ENCODE results near the gene TTLL10.

Gene TTLL10, protein sequence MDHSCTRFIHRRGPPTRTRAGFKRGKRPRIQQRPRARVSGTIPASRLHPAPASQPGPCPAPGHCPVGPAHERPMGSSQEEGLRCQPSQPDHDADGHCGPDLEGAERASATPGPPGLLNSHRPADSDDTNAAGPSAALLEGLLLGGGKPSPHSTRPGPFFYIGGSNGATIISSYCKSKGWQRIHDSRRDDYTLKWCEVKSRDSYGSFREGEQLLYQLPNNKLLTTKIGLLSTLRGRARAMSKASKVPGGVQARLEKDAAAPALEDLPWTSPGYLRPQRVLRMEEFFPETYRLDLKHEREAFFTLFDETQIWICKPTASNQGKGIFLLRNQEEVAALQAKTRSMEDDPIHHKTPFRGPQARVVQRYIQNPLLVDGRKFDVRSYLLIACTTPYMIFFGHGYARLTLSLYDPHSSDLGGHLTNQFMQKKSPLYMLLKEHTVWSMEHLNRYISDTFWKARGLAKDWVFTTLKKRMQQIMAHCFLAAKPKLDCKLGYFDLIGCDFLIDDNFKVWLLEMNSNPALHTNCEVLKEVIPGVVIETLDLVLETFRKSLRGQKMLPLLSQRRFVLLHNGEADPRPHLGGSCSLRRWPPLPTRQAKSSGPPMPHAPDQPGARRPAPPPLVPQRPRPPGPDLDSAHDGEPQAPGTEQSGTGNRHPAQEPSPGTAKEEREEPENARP

DNA sequence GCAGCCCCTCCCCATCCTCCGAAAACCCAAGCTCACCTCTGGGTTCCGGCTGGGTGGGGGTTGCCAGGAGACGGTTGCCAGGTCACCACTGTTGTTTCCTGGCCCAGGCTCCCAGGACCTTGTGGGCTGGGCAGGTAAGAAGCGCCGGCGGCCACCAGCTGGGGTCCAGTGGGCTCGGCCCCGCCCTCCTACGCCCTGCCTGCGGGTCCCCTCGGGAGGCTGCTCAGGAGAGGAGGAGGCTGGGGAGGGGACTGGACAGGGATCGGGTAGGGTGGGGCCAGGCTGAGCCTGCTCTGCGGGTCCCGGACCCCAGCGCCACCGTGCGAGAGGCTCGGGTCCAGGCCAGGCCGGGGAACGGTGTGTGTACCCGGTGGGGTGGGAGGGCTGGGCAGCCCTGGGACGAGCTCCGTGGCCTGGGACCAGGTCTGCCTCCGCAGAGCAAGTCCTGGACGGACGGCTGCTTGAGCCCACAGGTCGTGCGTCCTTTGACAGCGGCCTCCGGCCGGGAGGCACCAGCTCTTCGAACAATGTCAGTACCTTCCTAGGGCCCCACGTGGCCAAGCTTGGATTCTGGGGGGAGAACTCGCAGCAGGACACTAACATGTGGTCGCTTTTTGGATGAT lies at the start of gene TTLL10:
Gene TTLL10, plus strand, starts transcription at position 88 of the 623 bp plus-strand sequence. CDS start 5,336 bp downstream, outside the sequence.
- DNase-seq = no peak

DNA sequence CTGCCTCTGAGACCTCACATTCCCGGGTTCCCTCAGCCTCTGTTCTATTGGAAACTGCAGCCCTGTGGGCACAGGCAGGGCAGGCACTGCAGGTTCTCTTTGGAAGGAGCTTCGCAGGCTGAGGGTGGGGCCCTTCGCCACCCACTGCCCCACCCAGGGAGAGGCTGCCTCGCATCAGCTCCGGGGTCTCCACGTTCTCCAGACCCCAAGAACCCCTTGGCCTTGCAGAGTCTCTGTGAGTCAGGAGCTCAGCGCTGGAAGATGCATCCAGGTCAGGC lies 49.2 kb upstream of the TTLL10 start:
- DNase-seq = no peak

DNA sequence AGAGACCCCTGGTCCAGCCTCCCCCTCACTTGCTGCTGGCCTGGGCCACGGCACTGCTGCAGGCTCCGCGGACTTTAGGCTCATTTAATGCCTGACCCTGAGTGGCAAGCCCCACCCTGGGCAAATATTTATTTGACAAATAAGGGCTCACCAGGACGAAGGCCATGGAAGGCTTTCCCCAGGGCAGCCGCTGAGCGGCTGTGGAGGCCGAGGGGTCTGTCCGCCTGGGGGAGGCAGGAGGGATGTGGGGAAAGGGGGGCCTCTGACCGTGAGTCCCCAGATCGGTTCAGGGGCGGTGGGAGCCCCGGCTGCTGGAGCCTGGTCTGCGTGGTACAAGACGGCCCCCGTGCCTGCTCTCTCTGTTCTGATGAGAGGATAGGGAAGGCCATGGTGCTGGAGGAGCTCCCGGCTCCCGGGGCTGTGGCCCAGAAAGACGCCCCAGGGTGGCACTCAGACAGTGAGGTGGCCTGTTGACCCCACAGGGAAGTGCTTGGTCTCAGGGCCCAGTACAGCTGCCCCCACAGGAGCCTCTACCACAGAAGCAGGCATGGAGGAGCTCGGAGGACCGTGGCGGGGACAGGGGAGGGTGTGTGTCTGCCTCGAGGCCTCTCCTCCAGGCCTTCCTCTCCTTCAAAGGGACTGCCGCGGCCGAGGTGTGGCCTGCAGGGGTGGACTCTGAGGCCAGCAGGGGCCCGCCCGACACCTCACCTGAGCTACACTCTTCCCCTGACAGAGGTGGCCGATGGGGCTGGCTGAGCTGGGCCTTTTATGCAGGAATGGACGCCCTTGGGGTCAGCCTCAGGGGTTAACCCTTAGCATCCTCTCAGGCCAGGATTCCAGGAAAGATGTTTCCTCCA lies 48.7 kb upstream of the TTLL10 start:
- no peak for DNase-seq

DNA sequence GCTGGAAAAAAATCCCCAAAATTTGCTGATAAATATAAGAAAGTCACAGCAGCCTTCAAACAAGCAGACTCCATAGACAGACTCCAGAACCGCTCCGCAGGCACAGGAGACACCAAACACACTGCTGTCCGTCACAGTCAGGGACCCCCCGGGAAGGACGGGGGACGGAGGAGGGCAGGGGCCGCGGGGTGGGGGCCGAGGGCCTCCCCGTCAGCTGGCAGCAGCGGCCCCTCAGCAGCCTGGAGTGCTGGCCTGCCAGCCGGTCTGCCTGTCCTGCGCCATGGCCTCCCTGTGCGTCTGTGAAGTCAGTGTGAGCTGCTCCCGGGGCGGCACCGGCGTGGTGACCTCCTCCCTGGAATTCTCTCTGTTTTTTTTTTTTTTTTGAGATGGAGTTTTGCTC lies 47.7 kb upstream of the TTLL10 start:
- DNase-seq = no peak

DNA sequence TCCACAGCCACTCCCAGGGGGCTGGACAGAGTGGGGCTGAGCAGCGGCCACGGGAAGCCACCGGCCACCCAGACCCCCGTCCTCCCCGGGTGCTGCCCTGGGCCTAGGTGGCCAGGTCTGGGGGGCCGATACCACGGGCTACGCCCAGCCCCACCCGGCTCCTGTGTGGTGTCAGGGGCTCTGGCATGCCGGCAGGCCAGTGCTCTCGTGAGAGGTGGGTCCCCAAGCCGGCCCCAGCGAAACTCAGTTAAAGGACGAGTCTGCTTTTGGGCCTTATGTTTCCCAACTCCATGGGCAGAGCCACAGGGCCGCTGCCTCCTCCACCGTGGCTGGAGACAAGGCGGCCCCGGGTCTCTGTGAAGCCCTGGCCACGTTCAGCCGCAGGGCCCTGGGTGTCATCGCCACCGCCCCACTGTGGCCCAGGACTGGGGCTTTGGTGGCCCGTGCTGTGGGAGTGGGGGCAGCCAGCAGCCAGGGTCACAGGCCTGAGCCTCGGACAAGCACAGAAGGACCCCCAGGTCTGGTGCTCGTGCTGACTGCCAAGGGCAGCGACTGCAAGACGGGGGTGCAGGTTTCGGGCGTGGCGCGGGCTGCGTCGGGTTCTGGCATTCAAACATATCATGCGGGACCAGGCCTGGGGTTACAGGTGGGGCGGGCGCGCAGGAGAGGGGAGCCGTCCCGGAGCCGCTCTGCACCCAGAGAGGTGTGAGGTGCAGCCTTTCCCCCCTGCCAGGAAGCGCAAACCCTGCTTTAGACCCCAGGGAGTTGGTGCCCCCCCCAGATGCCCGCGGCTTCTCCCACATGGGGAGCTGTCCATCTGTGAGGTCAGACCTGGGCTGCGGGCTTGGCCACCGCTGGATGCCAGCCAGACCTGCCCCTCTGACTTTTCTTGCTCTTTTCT lies 45.9 kb upstream of the TTLL10 start:
- DNase-seq = no peak

DNA sequence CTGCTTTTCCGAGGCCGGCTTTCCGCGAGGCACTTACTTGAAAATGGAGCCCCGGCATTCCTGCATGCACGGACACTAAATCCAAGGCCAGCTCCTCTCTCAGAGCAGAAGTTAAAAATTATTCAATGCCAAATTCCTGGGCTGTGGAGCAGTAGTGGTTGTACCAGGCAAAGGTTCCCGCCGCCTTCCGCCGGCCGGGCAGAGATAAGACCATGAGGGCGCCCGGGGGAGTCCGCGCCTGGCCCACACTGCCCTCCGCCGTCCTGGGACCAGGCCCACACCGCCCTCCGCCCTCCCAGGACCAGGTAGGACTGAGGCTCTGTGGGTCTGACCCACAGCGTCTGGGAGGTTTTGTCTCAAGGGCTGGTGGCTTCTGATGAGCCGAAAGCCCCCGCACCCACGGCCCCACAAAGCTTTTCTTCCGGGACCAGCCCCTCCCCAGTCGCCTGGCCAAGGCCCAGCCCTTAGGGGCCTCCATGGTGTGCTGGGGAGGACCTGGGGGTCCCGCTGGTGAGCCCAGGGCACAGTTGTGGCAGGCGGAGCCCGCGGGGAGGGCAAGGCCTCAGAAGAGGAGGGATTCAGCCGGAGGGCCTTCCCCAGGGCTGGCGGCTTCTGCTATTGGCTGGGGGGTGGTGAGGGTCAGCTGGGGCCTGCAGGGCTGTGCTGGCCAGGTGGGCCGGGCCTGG lies 45.1 kb upstream of the TTLL10 start:
- DNase-seq = no peak

DNA sequence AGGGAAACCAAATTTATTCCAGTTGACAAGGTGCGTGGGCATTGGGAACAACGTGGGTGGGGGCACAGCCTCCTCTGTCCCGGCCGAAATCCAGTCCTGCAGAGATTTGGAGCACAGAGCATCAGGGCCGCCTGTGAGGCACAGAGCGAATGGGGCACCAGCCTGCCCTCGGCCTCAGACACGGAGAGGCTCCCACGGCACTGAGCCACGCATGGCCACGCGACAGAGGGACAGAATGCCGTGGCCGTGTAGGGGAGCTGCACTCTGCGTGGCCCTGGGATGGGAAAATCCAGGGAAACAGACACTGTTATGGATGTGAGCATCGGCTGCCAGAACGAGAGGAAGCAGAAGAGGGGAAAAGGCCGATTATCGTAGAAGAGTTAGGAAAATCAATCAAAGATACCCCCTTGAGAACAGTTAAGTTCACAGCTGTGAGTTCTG lies 44.3 kb upstream of the TTLL10 start:
- no peak for DNase-seq

DNA sequence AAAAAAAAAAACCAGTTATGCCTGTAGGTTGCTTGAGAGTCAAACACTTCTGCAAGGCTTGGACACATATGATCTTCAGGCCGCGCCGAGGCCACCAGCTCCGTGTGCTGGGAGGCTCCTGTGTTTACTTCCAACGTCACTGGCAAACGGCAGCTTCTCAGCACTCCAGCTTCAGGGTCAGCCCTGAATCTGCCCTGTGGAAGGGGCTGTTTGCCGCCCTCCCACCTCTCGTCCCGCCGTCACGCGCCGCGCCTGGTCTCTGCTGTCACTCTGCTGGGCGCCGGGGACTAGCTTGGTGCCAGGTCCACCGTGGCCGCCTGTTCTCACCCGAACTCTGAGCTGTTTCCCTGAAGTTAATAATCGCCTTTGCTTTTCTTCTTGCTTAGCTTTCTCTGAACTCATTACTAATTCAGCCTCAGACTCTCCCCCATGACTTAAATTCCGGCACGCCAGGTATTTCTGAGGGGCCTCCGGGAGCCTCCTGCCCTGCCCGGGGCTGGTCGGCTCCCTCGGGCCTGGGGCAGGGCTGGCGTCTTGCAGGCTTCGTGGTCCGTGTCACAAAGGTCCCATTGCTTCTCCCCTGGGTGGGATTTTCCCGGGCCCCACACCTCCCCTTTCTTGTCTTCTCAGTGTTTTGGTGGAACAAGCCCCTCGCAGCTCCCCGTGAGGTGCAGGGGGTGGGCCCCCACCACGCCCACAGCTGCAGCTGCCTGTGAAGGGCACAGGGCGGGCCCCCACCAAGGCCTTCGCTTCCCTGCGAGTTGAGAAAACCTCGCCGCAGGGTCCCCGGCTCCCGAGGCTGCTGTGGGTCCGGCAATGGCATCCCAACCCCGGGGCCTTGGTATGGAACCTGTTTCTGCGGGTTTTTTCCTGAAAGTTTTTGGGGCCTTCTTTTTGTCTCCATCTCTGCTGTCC lies 43.2 kb upstream of the TTLL10 start:
- no peak for DNase-seq

DNA sequence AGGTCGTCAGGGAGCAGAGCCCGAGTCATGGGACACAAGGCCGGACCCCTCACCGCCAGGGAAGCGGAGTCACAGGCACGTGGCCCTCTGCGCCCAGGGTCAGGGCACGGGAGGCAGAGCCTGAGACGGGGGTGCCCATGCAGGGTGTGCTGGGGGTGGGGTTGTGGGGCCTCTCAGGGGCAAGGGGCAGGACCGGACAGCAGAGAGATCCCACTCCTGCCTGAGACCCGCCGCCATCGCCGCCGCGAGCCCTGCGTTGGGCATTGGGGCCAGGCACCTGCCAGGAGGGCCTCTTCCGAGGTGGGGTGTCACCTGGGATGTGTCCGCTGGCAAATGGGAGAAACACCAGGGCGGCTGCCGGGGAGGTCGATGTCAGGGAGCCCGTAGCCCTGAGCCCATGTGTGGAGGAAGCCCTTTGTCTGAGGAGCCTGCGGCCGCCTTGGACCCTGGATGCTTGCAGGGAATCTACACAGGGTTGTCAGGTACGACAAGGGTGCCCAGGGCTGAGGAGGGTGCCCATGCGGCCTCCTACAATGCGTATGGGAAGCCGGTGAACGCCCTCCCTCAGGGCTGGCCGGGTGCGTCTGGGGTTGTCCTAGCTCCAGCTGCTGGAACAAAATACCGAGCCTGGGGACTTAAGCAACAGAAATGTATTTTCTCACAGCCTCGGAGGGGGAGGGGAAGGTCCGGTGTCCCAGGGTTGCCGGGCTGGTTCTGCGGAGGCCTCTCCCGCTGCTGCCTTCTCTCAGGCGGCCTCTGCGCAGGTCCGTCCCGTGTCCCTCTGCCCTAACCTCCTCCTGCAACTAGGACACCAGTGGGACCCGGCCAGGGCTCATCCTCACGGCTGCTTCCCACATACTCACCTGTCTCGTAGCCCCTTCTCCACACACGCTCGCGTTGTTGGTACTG lies 41.4 kb upstream of the TTLL10 start:
- DNase-seq = no peak

DNA sequence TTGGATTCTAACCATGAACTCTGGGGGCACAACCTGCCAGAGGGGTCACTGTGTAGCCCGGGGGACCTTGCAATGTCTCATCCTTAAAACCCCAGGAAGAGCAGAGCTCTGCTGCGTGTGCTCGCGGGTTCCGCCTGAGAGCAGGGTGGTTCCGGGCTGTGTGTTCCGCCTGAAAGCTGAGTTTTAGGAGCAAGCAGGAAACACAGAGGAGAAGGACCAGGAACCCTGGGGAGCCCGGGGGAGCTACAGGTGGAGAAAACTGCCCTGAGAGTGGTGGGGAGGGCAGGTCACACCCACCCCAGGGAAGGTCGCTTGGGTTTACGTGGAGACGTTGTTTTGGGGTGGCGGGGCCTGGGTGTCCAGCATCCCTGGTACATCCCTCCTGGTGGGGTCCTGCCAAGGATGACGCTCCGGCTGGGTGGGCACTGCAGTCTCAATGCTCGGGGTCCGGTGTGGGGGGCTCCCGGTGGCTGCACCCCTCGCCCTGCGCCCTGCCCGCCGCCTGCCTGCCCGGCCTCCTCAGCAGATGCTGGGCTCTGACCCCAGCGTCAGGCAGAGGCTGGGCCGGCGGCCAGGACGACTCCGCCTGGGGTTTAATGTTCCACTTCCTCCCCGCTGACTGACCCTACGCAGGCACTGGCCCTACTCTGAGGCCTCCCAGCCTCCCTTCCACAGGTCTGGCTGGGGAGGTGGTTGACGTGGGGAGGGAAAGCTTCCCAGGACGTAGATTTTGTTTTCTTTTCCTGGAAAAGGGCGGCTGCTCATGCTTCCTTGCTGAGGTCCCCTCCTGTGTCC lies 40.5 kb upstream of the TTLL10 start:
- DNase-seq = no peak

DNA sequence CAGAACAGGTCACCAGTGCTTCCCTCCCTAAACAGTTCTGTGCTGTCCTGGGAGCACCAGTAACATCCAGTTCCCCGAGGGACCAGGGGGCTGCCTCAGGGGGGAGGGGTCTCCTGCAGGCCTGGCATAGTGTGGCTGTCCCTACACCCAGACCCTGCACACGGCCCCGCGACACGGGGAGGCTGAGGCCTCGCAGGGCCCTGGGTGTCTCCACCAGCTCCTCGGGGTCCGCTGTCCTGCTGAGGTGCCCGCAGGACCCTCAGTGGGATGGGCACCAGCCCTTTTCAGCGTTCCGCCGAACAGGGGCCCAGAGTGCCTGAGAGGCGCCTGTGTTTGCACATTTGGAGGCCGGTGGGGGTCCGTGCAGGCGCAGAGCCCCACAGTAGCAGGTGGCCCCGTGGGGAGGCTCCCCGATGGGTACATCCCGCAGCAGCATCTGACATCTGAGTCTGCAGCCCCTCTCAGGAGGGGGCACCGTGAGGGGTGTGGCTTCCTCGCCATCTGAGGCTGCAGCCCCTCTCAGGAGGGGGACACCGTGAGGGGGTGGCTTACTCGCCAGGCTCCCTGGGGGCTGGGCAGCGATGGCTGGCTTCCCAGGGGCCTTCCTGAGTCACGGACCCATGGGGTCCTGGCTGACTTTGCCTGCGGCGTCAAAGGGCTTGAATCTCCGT lies 39.2 kb upstream of the TTLL10 start:
- DNase-seq = no peak

DNA sequence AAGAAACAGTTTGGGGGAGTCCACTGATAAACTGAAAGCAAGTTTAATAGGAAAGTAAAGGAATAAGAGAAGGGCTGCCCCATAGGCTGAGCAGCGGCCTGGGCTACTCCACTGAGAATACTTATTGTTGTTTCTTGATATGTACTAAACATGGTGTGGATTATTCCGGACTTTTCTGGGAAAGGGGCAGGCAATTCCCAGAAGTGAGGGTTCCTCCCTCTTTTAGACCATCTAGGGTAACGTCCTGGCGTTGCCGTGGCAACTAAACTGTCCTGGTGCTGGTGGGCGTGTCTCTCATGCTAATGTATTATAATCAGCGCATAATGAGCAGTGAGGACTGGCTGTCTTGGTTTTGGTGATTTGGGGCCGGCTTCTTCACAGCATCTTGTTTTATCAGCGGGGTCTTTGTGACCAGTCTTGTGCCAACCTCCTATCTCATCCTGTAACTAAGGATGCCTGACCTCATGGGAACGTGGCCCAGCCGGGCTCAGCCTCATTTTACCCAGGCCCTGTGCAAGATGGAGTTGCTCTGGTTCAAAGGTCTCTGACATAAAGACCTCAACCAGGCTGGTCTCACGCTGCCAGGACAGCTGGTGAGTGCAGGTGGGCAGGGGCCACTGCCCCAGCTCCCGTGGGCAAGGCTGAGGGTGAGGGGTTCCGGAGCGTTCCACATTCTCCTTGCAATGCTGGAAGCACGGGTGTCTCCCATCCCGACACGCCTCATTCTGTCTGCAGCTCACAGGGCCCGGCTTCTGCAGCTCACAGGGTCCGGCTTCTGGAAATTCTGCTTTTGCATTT lies 38.1 kb upstream of the TTLL10 start:
- no peak for DNase-seq

DNA sequence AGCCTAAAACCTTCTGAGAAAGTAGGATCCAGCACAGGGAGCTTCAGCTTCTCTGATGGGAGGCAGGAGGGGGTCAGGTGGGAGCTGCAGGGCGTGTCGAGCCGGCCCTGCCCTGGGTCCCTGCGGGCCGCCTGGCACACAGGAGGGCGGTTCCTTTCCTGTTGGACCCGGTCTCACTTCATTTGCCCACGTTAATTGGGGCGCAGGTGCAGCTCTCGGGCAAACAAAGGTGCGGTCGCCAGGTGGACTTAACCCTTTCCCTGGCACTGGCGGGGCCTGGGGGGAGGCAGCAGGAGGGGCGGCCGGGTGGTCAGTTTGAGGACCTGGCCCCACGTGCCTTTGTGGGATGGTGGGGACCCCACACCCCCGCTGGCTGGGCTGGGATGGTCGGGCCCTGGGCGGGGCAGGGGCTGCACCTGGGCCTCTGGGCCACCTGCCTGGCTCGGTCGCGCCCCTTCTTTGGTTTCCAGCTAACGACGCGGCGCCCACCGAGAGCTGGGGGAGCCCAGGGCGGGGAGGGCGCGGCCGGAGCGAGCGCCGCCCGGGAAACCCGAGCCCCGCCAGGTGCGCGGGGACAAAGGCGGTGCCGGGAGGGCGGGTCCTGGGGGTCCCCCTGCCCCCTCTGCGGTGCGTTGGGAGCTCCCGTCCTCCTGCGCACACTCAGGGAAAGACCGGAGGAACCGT lies 37.0 kb upstream of the TTLL10 start:
- DNase-seq = peak; percentile 35 to 48

DNA sequence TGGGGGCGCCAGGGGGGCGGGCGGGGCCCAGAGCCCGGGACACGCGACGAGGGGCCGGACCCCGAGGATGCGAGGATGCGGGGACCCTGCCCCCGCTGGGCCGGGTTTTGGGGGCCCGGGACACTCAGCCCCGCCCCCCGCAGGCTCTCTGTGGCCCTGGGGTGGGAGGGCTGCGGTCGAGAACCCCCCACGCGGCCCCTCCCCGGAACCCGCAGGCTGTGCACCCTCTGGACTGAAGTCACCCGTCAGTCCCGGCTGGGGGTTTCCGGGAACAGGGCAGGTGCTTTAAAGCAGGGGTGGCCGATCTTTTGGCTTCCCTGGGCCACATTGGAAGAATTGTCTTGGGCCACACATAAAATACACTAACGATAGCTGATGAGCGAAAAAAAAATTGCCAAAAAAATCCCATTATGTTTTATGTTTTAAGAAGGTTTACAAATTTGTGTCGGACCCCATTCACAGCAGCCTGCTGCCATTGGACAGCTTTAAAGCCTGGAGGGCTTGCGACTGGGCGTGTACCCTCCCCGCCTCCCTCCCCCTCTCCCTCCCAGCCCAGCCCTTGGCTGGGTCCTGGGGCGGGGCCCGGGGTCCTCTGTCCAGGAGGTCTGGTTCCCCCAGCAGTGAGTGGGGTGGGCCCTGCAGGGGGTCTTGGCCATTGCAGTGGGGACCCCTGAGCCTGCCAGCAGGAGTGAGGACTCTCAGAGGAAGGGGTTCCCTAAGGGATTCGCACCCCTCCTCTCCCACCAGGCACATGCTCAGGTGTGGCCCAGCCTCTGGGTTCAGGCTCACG lies 36.2 kb upstream of the TTLL10 start:
- DNase-seq = no peak

DNA sequence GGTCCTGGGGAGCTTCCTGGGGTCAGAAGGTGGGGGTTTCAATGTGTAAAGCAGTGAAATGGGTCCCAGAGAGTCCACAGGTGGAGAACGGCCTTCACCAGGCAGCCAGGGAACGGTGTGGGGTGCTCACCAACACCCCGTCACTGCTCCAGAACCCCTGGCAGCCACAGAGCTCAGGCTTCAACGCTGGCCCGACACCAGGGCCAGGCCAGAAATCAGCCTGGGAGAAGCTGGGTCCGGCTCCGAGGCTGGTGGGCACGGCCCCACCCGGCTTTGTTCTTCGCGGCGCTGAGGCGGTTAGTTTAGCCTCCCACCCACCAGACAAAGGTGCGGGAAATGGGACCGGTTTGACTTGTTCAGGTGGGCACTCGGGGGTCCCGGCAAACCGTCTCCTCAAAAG lies 33.0 kb upstream of the TTLL10 start:
- no peak for DNase-seq
